Ovary (tissue), 9 donors: ENCODE results near the gene CLIC5. TPM values are rescaled to one million over a fixed set of nuclear protein-coding genes. Genes with fewer than 3 reads are reported as not detected.

Experiments
- DNase-seq, 5 donors: peaks; one replicate each; pipeline ENCODE4 v3.0.0-alpha.2; 2019 to 2020
- H3K27ac ChIP-seq, 2 donors: fragments of 200-600 bp; one replicate each; pipeline versions ENCODE4 v1.5.1 to v1.8.0; 2019 to 2022
- H3K27me3 ChIP-seq: fragments of 200-600 bp; one replicate; pipeline ENCODE4 v1.8.0; 2022
- H3K36me3 ChIP-seq: fragments of 200-600 bp; sonication (generic); one replicate; pipeline ENCODE4 v1.5.1; 2019
- H3K4me1 ChIP-seq: one replicate; pipeline ENCODE4 v1.8.1; 2013; ENCODE audit warnings: mild to moderate bottlenecking, moderate library complexity; ENCODE audit not compliant: insufficient read depth
- H3K4me3 ChIP-seq: fragments of 200-600 bp; sonication (generic); one replicate; pipeline ENCODE4 v1.5.1; 2017
- H3K9me3 ChIP-seq, 2 donors: fragments of 200-600 bp in 1 of 2; sonication (generic) in 1 of 2; one replicate each; pipeline versions ENCODE4 v1.5.1 to v1.8.1; 2013 to 2019; ENCODE audit warnings: mild to moderate bottlenecking in 1 of 2, moderate library complexity in 1 of 2
- CTCF ChIP-seq, 3 donors: fragments of 450-650 bp in 2 of 3; fragments of 200-600 bp in 1 of 3; IDR thresholded peaks; one replicate each; pipeline versions ENCODE4 v1.5.1 to v1.8.0; 2016 to 2022; ENCODE audit warnings: antibody characterized with exemption in 3 of 3, mild to moderate bottlenecking in 1 of 3
- EP300 ChIP-seq: sonication (generic); formaldehyde crosslinking; IDR thresholded peaks from one replicate; pipeline ENCODE4 v1.6.1; 2017; ENCODE audit warnings: antibody characterized with exemption
- POLR2A ChIP-seq: fragments of 450-650 bp; IDR thresholded peaks from one replicate; pipeline ENCODE4 v1.6.1; 2017; ENCODE audit warnings: antibody characterized with exemption, mild to moderate bottlenecking, moderate library complexity
- WGBS, 3 donors: extraction: QIAGEN DNeasy Blood & Tissue Kit in 1 of 3; methylation state at CpG; one replicate each; pipeline versions ENCODE4 v1.1.5 to v1.1.7; 2013 to 2017; 5-methylcytosine and 5-hydroxymethylcytosine counted together
- intact Hi-C, 4 donors: fragments of 100-400 bp; cut with DNase I; formaldehyde crosslinking; loops; one replicate each; pipeline versions ENCODE4 v1.11.0 to v1.15.1; 2022 to 2023
- polyA plus RNA-seq, 2 donors: library from polyadenylated mRNA; stranded (reverse); fragments of 200-250 nt in 1 of 2; fragments of 350-450 nt in 1 of 2; fragmentation: Illumina TruSeq in 1 of 2; extraction: RNeasy Lipid Tissue Mini Kit (QIAGEN cat#74804) in 1 of 2; gene quantifications; one replicate each; pipeline ENCODE4 v1.2.3, GENCODE V29; 2013 to 2014
- total RNA-seq, 7 donors: library from RNA; depleted of rRNA in 2 of 7; stranded (reverse); fragments of >200 nt in 2 of 7; fragmentation: NEBNext Ultra II Directional in 3 of 7; extraction: Animal tissue kit (Norgen Biotek cat#: 25700) in 3 of 7; gene quantifications; one replicate each; pipeline versions ENCODE4 v1.1.0 to v1.2.4, GENCODE V29; 2016 to 2023
- donor health status: DM: no; HTN: no; CAD: no; lungs with moderate emphysema.
- donor health status: DM: no; HTN: no; CAD: no.
- donor health status: Bipolar disorder and iron deficiency.
- donor health status: DM: yes; HTN: yes; CAD: no.
- donor health status: DM: no; HTN: no; CAD: no.
- donor health status: DM: yes; HTN: yes; CAD: no.

CLIC5 gene
- total and polyA plus RNA-seq, 9 donors = 0.27 to 42.3 (median 2.0) TPM

GRCh38 chr6:46040288-46040687, 24.6 kb upstream of the CLIC5 start:
- H3K27me3 ChIP-seq = no peaks in the 10 kb centered on the region
- no peak overlapping the region for H3K4me3 ChIP-seq
- intact Hi-C loops = no loop called here
- H3K9me3 ChIP-seq = no peaks in the 10 kb centered on the region
- H3K27ac ChIP-seq = no peak overlapping the region
- H3K36me3 ChIP-seq = no peaks in the 10 kb centered on the region
- TF ChIP-seq POLR2A = no peak
- TF ChIP-seq CTCF (IDR thresholded peaks at IDR 0.05) = no peak
- H3K4me1 ChIP-seq = no peaks in the 10 kb centered on the region
- 95 to 97% (median 97%) methylated on average over 7 of the region's 7 CpGs for WGBS, 3 donors
- DNase-seq = no peak

GRCh38 chr6:46039646-46040045, 24.0 kb upstream of the CLIC5 start:
- H3K36me3 ChIP-seq = no peaks in the 10 kb centered on the region
- no peaks in the 10 kb centered on the region for H3K9me3 ChIP-seq
- H3K4me3 ChIP-seq = no peak overlapping the region
- TF ChIP-seq CTCF (IDR thresholded peaks at IDR 0.05) (no peak), POLR2A (no peak), EP300 (no peak)
- no peak for DNase-seq
- H3K27ac ChIP-seq = no peak overlapping the region
- no peaks in the 10 kb centered on the region for H3K4me1 ChIP-seq
- no peaks in the 10 kb centered on the region for H3K27me3 ChIP-seq
- intact Hi-C loops = no loop called here

GRCh38 chr6:46036911-46037310, 21.3 kb upstream of the CLIC5 start:
- Histone ChIP-seq H3K36me3 (no peaks in the 10 kb centered on the region), H3K4me1 (no peaks in the 10 kb centered on the region), H3K9me3 (no peaks in the 10 kb centered on the region), H3K27ac (no peak overlapping the region), H3K4me3 (no peak overlapping the region), H3K27me3 (no peaks in the 10 kb centered on the region)
- WGBS, 3 donors = 90 to 99% (median 98%) methylated on average over 1 of the region's 1 CpG
- TF ChIP-seq POLR2A (no peak), EP300 (no peak)
- intact Hi-C loops = no loop called here
- DNase-seq = no peak

GRCh38 chr6:46035242-46035641, 19.6 kb upstream of the CLIC5 start:
- TF ChIP-seq CTCF (IDR thresholded peaks at IDR 0.05) = no peak
- TF ChIP-seq POLR2A = no peak
- TF ChIP-seq EP300 = no peak
- Histone ChIP-seq H3K4me3 (no peak overlapping the region), H3K36me3 (no peaks in the 10 kb centered on the region), H3K27ac (no peak overlapping the region), H3K4me1 (no peaks in the 10 kb centered on the region), H3K9me3 (no peaks in the 10 kb centered on the region), H3K27me3 (no peaks in the 10 kb centered on the region)
- DNase-seq = no peak
- WGBS, 3 donors = 62 to 71% (median 64%) methylated on average over 1 of the region's 1 CpG
- intact Hi-C loops = no loop called here

- intact Hi-C loops = no loop called here
- Histone ChIP-seq H3K27ac (no peak overlapping the region), H3K27me3 (no peaks in the 10 kb centered on the region), H3K9me3 (no peaks in the 10 kb centered on the region), H3K36me3 (no peaks in the 10 kb centered on the region), H3K4me3 (no peak overlapping the region), H3K4me1 (no peaks in the 10 kb centered on the region)
- no peak for TF ChIP-seq POLR2A
- TF ChIP-seq EP300 = no peak
- no peak for TF ChIP-seq CTCF (IDR thresholded peaks at IDR 0.05)
- 67 to 73% (median 68%) methylated on average over 6 of the region's 6 CpGs for WGBS, 3 donors
- DNase-seq = no peak
Measured at GRCh38 chr6:46032110-46032998, 16.7 kb upstream of the CLIC5 start.
